ENCODE measurements around the gene JCAD.

Gene JCAD

DNA sequence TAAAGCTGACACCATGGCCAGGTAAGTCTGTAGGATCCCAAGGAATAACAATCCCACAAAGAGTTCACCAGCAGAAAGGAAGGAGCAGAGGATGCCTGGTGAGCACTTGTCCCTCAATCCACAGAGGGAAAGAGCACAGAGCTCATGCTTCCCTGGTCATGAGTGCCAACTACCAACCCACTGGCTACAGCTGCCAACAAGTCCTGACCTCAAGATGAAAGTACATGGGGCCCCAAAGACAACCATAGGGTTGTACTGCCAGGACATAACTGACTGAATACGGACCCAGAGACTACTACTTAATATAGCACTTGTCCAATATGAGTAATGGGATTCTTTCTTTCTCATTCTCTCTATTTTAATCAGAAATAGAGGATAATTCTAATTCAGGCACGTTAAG lies 83.3 kb downstream of the JCAD start:
- DNase-seq, result no peak

DNA sequence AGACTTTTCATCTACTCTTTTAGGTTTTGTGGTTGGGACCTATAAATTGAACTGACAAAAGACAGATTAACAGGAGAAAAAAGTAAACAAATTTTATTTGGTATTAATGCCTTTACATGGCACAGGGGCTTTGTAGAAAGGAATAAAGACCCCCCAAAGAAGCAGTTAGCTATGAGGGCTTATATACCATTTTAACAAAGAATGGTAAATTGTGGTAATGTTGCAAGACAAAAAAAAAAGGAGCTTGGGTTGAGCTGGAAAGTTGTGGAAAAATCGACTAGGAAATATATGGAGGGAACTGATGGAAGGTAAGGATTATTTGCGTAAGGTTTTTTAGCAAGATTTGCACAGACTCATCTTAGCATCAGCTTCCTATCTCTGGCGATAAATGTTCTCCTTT lies 84.6 kb downstream of the JCAD start:
- no peak for DNase-seq

DNA sequence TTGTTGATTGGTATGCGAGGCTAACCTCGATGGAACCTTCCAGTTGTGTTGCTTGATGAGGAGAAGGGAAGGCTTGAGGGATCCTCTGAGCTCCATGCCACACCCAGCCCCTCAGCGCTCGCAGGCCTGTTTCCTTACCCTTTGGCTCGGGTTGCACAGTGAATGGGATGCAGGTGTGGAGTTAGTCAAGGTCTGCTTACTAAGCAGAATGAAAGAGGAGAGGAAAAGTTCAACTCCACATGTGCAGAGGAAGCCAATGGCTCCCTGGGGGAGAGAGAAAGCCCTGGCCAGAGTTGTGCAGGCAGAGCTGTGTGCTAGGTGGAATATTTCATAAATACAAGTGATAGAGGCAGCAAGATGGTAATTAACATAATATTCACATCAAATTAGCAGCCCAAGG lies 85.5 kb downstream of the JCAD start:
- no peak for DNase-seq

DNA sequence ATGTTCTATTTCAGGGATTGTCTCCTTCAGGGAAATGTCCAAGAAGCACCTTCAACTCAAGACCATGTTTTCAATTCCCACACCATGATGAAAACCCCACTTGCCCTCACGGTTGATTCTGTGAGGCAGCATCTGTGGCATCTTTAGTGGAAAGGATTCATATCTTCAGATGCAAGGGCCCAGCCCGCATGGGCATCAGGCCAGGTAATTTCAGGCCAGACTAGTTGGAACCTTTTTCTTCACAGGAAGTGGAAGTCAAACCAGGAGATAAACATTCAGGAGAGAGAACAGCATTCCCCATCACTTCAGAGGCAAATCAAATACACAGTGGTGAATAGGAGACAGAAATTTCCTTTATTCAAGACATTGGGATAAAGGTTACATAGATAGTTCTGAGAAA lies 88.8 kb downstream of the JCAD start:
- no peak for DNase-seq

- DNase-seq, result no peak
Measured at GRCh38 chr10:29970012-29970396, 89.4 kb downstream of the JCAD start.

DNA sequence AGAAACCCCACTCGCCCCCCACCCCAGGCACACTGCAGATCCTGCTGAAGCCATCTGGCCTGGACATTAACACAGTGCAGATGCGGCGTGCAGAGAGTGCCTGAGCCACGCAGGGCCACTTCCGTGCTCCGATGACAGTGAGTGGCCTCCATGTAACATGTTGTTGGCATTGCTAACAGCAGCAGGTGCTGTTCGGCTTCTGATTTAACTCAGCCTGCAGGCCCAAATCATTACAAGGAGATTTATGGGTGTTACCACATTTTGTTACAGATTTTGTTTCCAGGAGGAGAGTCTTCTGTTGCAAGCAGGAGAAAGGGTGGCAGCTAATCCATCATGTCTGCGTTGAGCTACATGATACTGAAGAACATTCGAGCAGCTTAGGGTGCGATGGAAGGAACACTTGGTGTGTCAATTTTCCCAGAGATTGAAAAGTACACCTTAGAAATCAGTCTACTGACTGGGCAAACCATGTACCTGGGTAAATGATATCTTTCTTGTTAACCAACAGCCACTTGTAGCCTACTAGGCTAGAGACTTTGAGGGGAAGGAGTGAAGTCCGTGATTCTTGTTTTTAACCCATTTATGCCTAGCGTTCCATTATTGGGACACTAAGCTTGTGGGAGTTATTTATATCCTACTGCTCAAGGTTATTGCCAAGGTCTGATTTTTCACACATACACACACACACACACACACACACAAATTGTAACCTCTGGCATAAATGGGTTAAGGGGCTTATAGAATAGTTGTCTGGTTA lies 90.0 kb downstream of the JCAD start:
- no peak for DNase-seq

- no peak for DNase-seq
Measured at GRCh38 chr10:29968585-29968984, 90.8 kb downstream of the JCAD start.

DNA sequence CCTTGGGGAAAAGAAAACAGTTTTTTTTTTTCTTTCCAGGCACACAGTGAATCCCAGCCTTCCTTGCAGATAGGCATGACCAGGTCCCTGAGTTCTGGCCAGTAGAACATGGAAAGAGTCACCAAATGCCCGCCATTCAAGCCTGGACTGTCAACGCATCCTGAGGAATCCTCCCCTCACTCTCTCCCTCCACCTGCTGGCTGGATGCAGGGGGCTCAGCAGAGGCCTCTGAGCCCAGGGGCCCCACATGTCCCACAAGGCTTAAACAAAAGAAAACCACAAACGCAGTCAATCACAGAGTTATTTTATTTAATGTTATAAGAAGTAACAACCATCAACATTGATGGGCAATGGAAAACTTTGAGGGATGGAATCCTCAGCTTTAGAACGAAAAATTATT lies 93.1 kb downstream of the JCAD start:
- no peak for DNase-seq
